ENCODE results near the gene ZNRF3.

DNA sequence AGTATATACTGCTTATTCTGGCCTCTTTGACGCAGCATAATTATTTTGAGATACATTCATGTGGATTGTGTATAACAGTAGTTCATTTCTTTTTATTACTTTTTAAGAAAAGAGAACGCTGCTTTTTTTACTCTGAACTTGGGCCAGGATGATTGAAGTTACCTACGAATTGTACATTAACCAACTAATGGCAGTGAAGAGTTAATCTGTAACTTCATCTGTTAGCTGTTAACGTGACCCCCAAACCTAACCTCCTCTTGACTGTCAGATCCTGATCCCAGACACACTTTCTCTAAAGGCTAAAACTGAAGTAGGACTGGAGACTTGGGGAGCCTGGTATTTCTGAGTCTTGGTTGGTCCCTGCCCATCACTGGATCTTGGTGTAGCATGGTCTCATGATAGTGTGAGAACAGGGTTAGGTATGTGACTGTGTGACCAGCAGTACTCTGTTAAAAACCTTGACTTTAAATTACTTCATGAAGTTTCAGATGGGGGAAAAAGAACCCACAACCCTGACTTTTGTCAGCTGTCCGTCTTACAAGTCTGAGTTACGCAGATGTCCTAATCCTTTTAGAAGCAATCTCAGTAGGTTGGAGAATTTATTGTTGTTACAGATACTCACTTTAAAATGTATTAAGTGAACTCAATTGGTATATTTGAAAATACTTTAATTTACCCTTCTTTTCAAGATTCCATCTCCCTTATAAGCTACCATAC lies 138.9 kb downstream of the ZNRF3 start:
- TF ChIP-seq POLR2A (IDR thresholded peaks at IDR 0.05; ENCODE audit: low read depth, low read length), result no peak
- no peak for TF ChIP-seq POLR2AphosphoS5 (IDR thresholded peaks at IDR 0.05; ENCODE audit: low read depth, low read length)
- TF ChIP-seq TAF1 (IDR thresholded peaks at IDR 0.05; ENCODE audit: low read depth, low read length), result no peak
- TF ChIP-seq SPI1 (IDR thresholded peaks at IDR 0.05; ENCODE audit: low read depth, low read length), result no peak
- no peak for TF ChIP-seq PAX5 (IDR thresholded peaks at IDR 0.05; ENCODE audit: insufficient read depth, low read length, severe bottlenecking)
- no peak for TF ChIP-seq POU2F2 (IDR thresholded peaks at IDR 0.05; ENCODE audit: low read depth, low read length)
